ENCODE data around the gene MARS2.
"Not testable (repeated sequence)": the region's sequence is repeated elsewhere in the genome, so short reads cannot be mapped to it uniquely, and the experiment has no call there.

Gene MARS2

GRCh38 chr2:197707316-197708213 lies 2.4 kb downstream of the MARS2 start:
- no peak for DNase-seq

GRCh38 chr2:197708331-197708730 lies 3.2 kb downstream of the MARS2 start:
- no peak for DNase-seq

- DNase-seq: not testable (repeated sequence)
Measured at GRCh38 chr2:197709140-197709539, 4.0 kb downstream of the MARS2 start.

GRCh38 chr2:197710424-197711042 lies 5.4 kb downstream of the MARS2 start:
- no peak for DNase-seq

GRCh38 chr2:197711578-197711977 lies 6.4 kb downstream of the MARS2 start:
- no peak for DNase-seq

- DNase-seq: no peak
Measured at GRCh38 chr2:197713271-197713670, 8.1 kb downstream of the MARS2 start.

- no peak for DNase-seq
Measured at GRCh38 chr2:197717863-197718262, 12.7 kb downstream of the MARS2 start.

- no peak for DNase-seq
Measured at GRCh38 chr2:197727011-197727410, 21.8 kb downstream of the MARS2 start.

GRCh38 chr2:197728555-197729544 lies 23.7 kb downstream of the MARS2 start:
- DNase-seq: not testable (repeated sequence)

GRCh38 chr2:197740200-197740599 lies 35.0 kb downstream of the MARS2 start:
- no peak for DNase-seq
